ENCODE results near the gene CHD5. TPM values are rescaled to one million over a fixed set of nuclear protein-coding genes. Genes with fewer than 3 reads are reported as not detected.

CHD5 gene
- polyA plus RNA-seq, 3 donors, result 0.30 to 0.78 (median 0.41) TPM

GRCh38 chr1:6154525-6155319 is 25.4 kb downstream of the CHD5 start:
- no peak for DNase-seq

GRCh38 chr1:6152882-6153281 is 27.2 kb downstream of the CHD5 start:
- DNase-seq, result no peak

GRCh38 chr1:6152181-6152580 is 27.9 kb downstream of the CHD5 start:
- DNase-seq, result no peak

- no peak for DNase-seq
Observed at GRCh38 chr1:6151291-6151822, 28.8 kb downstream of the CHD5 start.

- DNase-seq, result no peak
Observed at GRCh38 chr1:6150006-6150938, 29.8 kb downstream of the CHD5 start.

- no peak for DNase-seq
Observed at GRCh38 chr1:6149597-6149996, 30.5 kb downstream of the CHD5 start.

- DNase-seq, result no peak
Observed at GRCh38 chr1:6148497-6149241, 31.5 kb downstream of the CHD5 start.

- no peak for DNase-seq
Observed at GRCh38 chr1:6145864-6146410, 34.2 kb downstream of the CHD5 start.

GRCh38 chr1:6145396-6145750 is 34.7 kb downstream of the CHD5 start:
- DNase-seq, result no peak

- DNase-seq, result no peak
Observed at GRCh38 chr1:6144647-6145395, 35.3 kb downstream of the CHD5 start.

GRCh38 chr1:6144175-6144574 is 35.9 kb downstream of the CHD5 start:
- no peak for DNase-seq

GRCh38 chr1:6143395-6143794 is 36.7 kb downstream of the CHD5 start:
- DNase-seq, result no peak

- no peak for DNase-seq
Observed at GRCh38 chr1:6142734-6143133, 37.4 kb downstream of the CHD5 start.

GRCh38 chr1:6142036-6142621 is 38.0 kb downstream of the CHD5 start:
- DNase-seq, result no peak

GRCh38 chr1:6141592-6141991 is 38.5 kb downstream of the CHD5 start:
- DNase-seq, result no peak

GRCh38 chr1:6140413-6140812 is 39.7 kb downstream of the CHD5 start:
- DNase-seq, result no peak

GRCh38 chr1:6137758-6138157 is 42.4 kb downstream of the CHD5 start:
- no peak for DNase-seq

GRCh38 chr1:6136516-6137220 is 43.5 kb downstream of the CHD5 start:
- DNase-seq, result no peak

- no peak for DNase-seq
Observed at GRCh38 chr1:6134741-6135510, 45.2 kb downstream of the CHD5 start.
